ENCODE measurements around the gene ZNF423.

Gene ZNF423

GRCh38 chr16:49778202-49778930, 77.5 kb downstream of the ZNF423 start:
- Mint-ChIP-seq H3K4me3 (no peak overlapping the region), H3K4me1 (no peaks in the 10 kb centered on the region), H3K9me3 (no peaks in the 10 kb centered on the region), H3K27ac (no peak overlapping the region), H3K27me3 (no peaks in the 10 kb centered on the region), H3K36me3 (ENCODE audit: low read depth) (no peaks in the 10 kb centered on the region)
- DNase-seq (no peak), ATAC-seq (no peak)

- Mint-ChIP-seq H3K36me3 (ENCODE audit: low read depth) (no peaks in the 10 kb centered on the region), H3K27me3 (no peaks in the 10 kb centered on the region), H3K27ac (no peak overlapping the region), H3K4me1 (no peaks in the 10 kb centered on the region), H3K9me3 (no peaks in the 10 kb centered on the region), H3K4me3 (no peak overlapping the region)
- ATAC-seq (no peak), DNase-seq (no peak)
These were observed 79.2 kb downstream of the ZNF423 start for GRCh38 chr16:49776734-49777133.

GRCh38 chr16:49776085-49776595, 79.8 kb downstream of the ZNF423 start:
- no peak overlapping the region for H3K4me3 Mint-ChIP-seq
- DNase-seq (no peak), ATAC-seq (no peak)
- no peak overlapping the region for H3K27ac Mint-ChIP-seq
- no peaks in the 10 kb centered on the region for H3K36me3 Mint-ChIP-seq (ENCODE audit: low read depth)
- no peaks in the 10 kb centered on the region for H3K9me3 Mint-ChIP-seq
- no peaks in the 10 kb centered on the region for H3K4me1 Mint-ChIP-seq
- H3K27me3 Mint-ChIP-seq: no peaks in the 10 kb centered on the region

- Mint-ChIP-seq H3K36me3 (ENCODE audit: low read depth) (no peaks in the 10 kb centered on the region), H3K9me3 (no peaks in the 10 kb centered on the region), H3K27ac (no peak overlapping the region), H3K4me1 (no peaks in the 10 kb centered on the region), H3K27me3 (no peaks in the 10 kb centered on the region), H3K4me3 (no peak overlapping the region)
- DNase-seq (no peak), ATAC-seq (no peak)
These were observed 80.3 kb downstream of the ZNF423 start for GRCh38 chr16:49775581-49775980.

- Mint-ChIP-seq H3K4me3 (no peak overlapping the region), H3K27ac (no peak overlapping the region), H3K4me1 (no peaks in the 10 kb centered on the region), H3K9me3 (no peaks in the 10 kb centered on the region), H3K27me3 (no peaks in the 10 kb centered on the region), H3K36me3 (ENCODE audit: low read depth) (no peaks in the 10 kb centered on the region)
- ATAC-seq: no peak
- no peak for DNase-seq
These were observed 80.9 kb downstream of the ZNF423 start for GRCh38 chr16:49775018-49775417.

- Mint-ChIP-seq H3K4me3 (no peak overlapping the region), H3K9me3 (no peaks in the 10 kb centered on the region), H3K36me3 (ENCODE audit: low read depth) (no peaks in the 10 kb centered on the region), H3K27ac (no peak overlapping the region), H3K27me3 (no peaks in the 10 kb centered on the region), H3K4me1 (no peaks in the 10 kb centered on the region)
- ATAC-seq (no peak), DNase-seq (no peak)
These were observed 82.1 kb downstream of the ZNF423 start for GRCh38 chr16:49773534-49774475.

GRCh38 chr16:49767998-49768397, 87.9 kb downstream of the ZNF423 start:
- Mint-ChIP-seq H3K27ac (no peak overlapping the region), H3K4me3 (no peak overlapping the region), H3K4me1 (no peaks in the 10 kb centered on the region), H3K36me3 (ENCODE audit: low read depth) (no peaks in the 10 kb centered on the region), H3K9me3 (no peaks in the 10 kb centered on the region), H3K27me3 (no peaks in the 10 kb centered on the region)
- DNase-seq: no peak
- no peak for ATAC-seq

GRCh38 chr16:49767414-49767813, 88.5 kb downstream of the ZNF423 start:
- no peak for ATAC-seq
- Mint-ChIP-seq H3K36me3 (ENCODE audit: low read depth) (no peaks in the 10 kb centered on the region), H3K27me3 (no peaks in the 10 kb centered on the region), H3K4me3 (no peak overlapping the region), H3K4me1 (no peaks in the 10 kb centered on the region), H3K9me3 (no peaks in the 10 kb centered on the region), H3K27ac (no peak overlapping the region)
- DNase-seq: no peak

GRCh38 chr16:49766225-49766624, 89.7 kb downstream of the ZNF423 start:
- no peaks in the 10 kb centered on the region for H3K27me3 Mint-ChIP-seq
- DNase-seq (no peak), ATAC-seq (no peak)
- H3K36me3 Mint-ChIP-seq (ENCODE audit: low read depth): no peaks in the 10 kb centered on the region
- H3K27ac Mint-ChIP-seq: no peak overlapping the region
- no peaks in the 10 kb centered on the region for H3K4me1 Mint-ChIP-seq
- no peak overlapping the region for H3K4me3 Mint-ChIP-seq
- H3K9me3 Mint-ChIP-seq: no peaks in the 10 kb centered on the region

GRCh38 chr16:49763826-49764225, 92.1 kb downstream of the ZNF423 start:
- Mint-ChIP-seq H3K36me3 (ENCODE audit: low read depth) (no peaks in the 10 kb centered on the region), H3K27ac (no peak overlapping the region), H3K27me3 (no peaks in the 10 kb centered on the region), H3K4me3 (no peak overlapping the region), H3K9me3 (no peaks in the 10 kb centered on the region), H3K4me1 (no peaks in the 10 kb centered on the region)
- DNase-seq: no peak
- no peak for ATAC-seq

- H3K9me3 Mint-ChIP-seq: no peaks in the 10 kb centered on the region
- ATAC-seq: no peak
- H3K27me3 Mint-ChIP-seq: peaks cover 10% of the 10 kb centered on the region
- H3K4me3 Mint-ChIP-seq: no peak overlapping the region
- H3K4me1 Mint-ChIP-seq: no peaks in the 10 kb centered on the region
- no peak for DNase-seq
- no peak overlapping the region for H3K27ac Mint-ChIP-seq
- H3K36me3 Mint-ChIP-seq (ENCODE audit: low read depth): no peaks in the 10 kb centered on the region
These were observed 95.1 kb downstream of the ZNF423 start for GRCh38 chr16:49760815-49761214.

- peaks cover 6% of the 10 kb centered on the region for H3K4me1 Mint-ChIP-seq
- ATAC-seq (no peak), DNase-seq (no peak)
- no peak overlapping the region for H3K27ac Mint-ChIP-seq
- no peaks in the 10 kb centered on the region for H3K36me3 Mint-ChIP-seq (ENCODE audit: low read depth)
- H3K9me3 Mint-ChIP-seq: no peaks in the 10 kb centered on the region
- H3K4me3 Mint-ChIP-seq: no peak overlapping the region
- peaks cover 30% of the 10 kb centered on the region for H3K27me3 Mint-ChIP-seq
These were observed 98.3 kb downstream of the ZNF423 start for GRCh38 chr16:49757559-49758069.

GRCh38 chr16:49756775-49757558, 98.9 kb downstream of the ZNF423 start:
- ATAC-seq (no peak), DNase-seq (no peak)
- H3K27ac Mint-ChIP-seq: no peak overlapping the region

More at GRCh38 chr16:49756775-49757558, 98.9 kb downstream of the ZNF423 start:
- Mint-ChIP-seq H3K9me3 (no peaks in the 10 kb centered on the region), H3K4me1 (peaks cover 6% of the 10 kb centered on the region), H3K27me3 (peaks cover 31% of the 10 kb centered on the region), H3K36me3 (ENCODE audit: low read depth) (no peaks in the 10 kb centered on the region), H3K4me3 (no peak overlapping the region)

Measured in activated naive CD8-positive, alpha-beta T cell treated with anti-CD3 and anti-CD28 coated beads, Interleukin-2, amount 50 U/mL, for 24 hours (primary cell).